Fibroblast of peridontal ligament (primary cell): ENCODE data around the gene RNU6-9.
A peak's percentile ranks its signal among the peaks of the same experiment; 100 is the strongest.

Experiments used
- DNase-seq: peaks from one replicate; pipeline ENCODE4 v3.0.0-alpha.2; 2010; ENCODE audit errors: extremely low read depth

Gene RNU6-9

GRCh38 chr19:899336-900042 is 6.2 kb downstream of the RNU6-9 start:
- no peak for DNase-seq

GRCh38 chr19:900043-900301 is 6.7 kb downstream of the RNU6-9 start:
- DNase-seq = no peak

- DNase-seq = no peak
Measured at GRCh38 chr19:900302-901111, 7.2 kb downstream of the RNU6-9 start.

GRCh38 chr19:901216-902092 is 8.2 kb downstream of the RNU6-9 start:
- no peak for DNase-seq

GRCh38 chr19:902093-902370 is 8.7 kb downstream of the RNU6-9 start:
- no peak for DNase-seq

- DNase-seq = no peak
Measured at GRCh38 chr19:902446-903226, 9.4 kb downstream of the RNU6-9 start.

GRCh38 chr19:903266-903797 is 10.0 kb downstream of the RNU6-9 start:
- no peak for DNase-seq

GRCh38 chr19:904545-904944 is 11.3 kb downstream of the RNU6-9 start:
- no peak for DNase-seq

GRCh38 chr19:906480-906879 is 13.2 kb downstream of the RNU6-9 start:
- DNase-seq = no peak

GRCh38 chr19:907183-907853 is 14.0 kb downstream of the RNU6-9 start:
- no peak for DNase-seq

- no peak for DNase-seq
Measured at GRCh38 chr19:911197-912033, 18.1 kb downstream of the RNU6-9 start.

GRCh38 chr19:912181-913079 is 19.1 kb downstream of the RNU6-9 start:
- DNase-seq = no peak

GRCh38 chr19:913080-913748 is 19.9 kb downstream of the RNU6-9 start, which contains the start of gene R3HDM4:
R3HDM4 (minus strand) TSS chr19:913219; CDS start chr19:913157, 62 bp downstream.
- peak; percentile 30 for DNase-seq

- DNase-seq = no peak
Measured at GRCh38 chr19:916645-917322, 23.5 kb downstream of the RNU6-9 start.

- DNase-seq = no peak
Measured at GRCh38 chr19:917323-918151, 24.3 kb downstream of the RNU6-9 start, which contains the start of gene KISS1R. KISS1R (plus strand) TSS chr19:917333; CDS start chr19:917503, 170 bp downstream.

- DNase-seq = no peak
Measured at GRCh38 chr19:918152-918437, 24.8 kb downstream of the RNU6-9 start.
